ENCODE measurements around the gene AUP1. TPM values are rescaled to one million over a fixed set of nuclear protein-coding genes. Genes with fewer than 3 reads are reported as not detected.

The AUP1 gene
- total RNA-seq, 1 donor from 2014 or later = 117 TPM

- Mint-ChIP-seq H3K4me1 (ENCODE audit: unreplicated experiment) (peaks cover 18% of the 10 kb centered on the region), H3K27ac (ENCODE audit: unreplicated experiment) (peak overlapping the region; percentile 2), H3K9me3 (ENCODE audit: unreplicated experiment) (no peaks in the 10 kb centered on the region), H3K4me3 (ENCODE audit: unreplicated experiment) (no peak overlapping the region), H3K27me3 (ENCODE audit: unreplicated experiment) (peaks cover 12% of the 10 kb centered on the region), H3K36me3 (ENCODE audit: low read depth, unreplicated experiment) (peaks cover 28% of the 10 kb centered on the region)
- no peak for DNase-seq (ENCODE audit: low spot score)
- no peak for TF ChIP-seq CTCF (IDR thresholded peaks at IDR 0.05; ENCODE audit: unreplicated experiment)
These were observed 2.7 kb upstream of the AUP1 start for GRCh38 chr2:74532222-74532621.

DNA sequence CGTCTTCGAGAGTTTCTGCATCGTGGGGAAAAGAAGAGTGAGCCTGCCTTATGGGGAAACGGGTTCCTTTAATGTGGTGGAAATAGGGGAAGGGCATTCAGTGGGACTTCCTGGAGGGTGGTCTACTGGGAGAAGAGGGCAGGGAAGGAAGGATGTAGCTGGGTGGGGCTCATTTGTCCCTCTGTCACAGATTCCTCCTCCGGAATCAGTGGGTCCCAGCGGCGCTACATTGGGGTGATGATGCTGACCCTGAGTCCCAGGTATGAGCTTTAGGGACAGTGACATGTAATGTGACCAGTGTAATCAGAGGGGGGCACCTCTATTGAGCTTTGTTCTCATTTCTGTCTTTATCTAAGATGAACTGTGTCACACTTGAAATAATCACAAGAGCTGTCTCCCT is 2.2 kb upstream of the AUP1 start:
- no peaks in the 10 kb centered on the region for H3K9me3 Mint-ChIP-seq (ENCODE audit: unreplicated experiment)
- H3K27me3 Mint-ChIP-seq (ENCODE audit: unreplicated experiment) = peaks cover 12% of the 10 kb centered on the region
- DNase-seq (ENCODE audit: low spot score) = no peak
- H3K27ac Mint-ChIP-seq (ENCODE audit: unreplicated experiment) = peak overlapping the region; percentile 25
- peaks cover 18% of the 10 kb centered on the region for H3K4me1 Mint-ChIP-seq (ENCODE audit: unreplicated experiment)
- TF ChIP-seq CTCF (IDR thresholded peaks at IDR 0.05; ENCODE audit: unreplicated experiment) = no peak
- peak overlapping the region; percentile 62 for H3K4me3 Mint-ChIP-seq (ENCODE audit: unreplicated experiment)
- H3K36me3 Mint-ChIP-seq (ENCODE audit: low read depth, unreplicated experiment) = peaks cover 33% of the 10 kb centered on the region

DNA sequence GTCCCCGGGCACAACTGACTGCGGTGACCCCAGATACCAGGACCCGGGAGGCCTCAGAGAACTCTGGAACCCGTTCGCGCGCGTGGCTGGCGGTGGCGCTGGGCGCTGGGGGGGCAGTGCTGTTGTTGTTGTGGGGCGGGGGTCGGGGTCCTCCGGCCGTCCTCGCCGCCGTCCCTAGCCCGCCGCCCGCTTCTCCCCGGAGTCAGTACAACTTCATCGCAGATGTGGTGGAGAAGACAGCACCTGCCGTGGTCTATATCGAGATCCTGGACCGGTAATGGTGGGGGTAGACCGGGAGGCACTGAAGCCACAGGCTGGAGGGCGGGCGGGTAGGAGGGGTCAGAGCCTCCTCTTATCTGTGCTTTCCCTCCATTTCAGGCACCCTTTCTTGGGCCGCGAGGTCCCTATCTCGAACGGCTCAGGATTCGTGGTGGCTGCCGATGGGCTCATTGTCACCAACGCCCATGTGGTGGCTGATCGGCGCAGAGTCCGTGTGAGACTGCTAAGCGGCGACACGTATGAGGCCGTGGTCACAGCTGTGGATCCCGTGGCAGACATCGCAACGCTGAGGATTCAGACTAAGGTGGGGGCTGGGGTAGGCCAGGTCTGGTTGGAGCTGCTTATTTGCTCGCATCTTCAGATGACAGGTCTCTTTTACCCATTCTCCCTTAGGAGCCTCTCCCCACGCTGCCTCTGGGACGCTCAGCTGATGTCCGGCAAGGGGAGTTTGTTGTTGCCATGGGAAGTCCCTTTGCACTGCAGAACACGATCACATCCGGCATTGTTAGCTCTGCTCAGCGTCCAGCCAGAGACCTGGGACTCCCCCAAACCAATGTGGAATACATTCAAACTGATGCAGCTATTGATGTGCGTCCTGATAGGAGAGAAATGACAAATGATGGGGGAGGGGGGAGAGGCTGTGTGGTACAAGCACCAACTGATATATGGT is 1.0 kb upstream of the AUP1 start:
- H3K36me3 Mint-ChIP-seq (ENCODE audit: low read depth, unreplicated experiment) = peaks cover 39% of the 10 kb centered on the region
- no peak for TF ChIP-seq CTCF (IDR thresholded peaks at IDR 0.05; ENCODE audit: unreplicated experiment)
- H3K27me3 Mint-ChIP-seq (ENCODE audit: unreplicated experiment) = peaks cover 12% of the 10 kb centered on the region
- DNase-seq (ENCODE audit: low spot score) = peak; percentile 29
- no peaks in the 10 kb centered on the region for H3K9me3 Mint-ChIP-seq (ENCODE audit: unreplicated experiment)
- peak overlapping the region; percentile 48 for H3K27ac Mint-ChIP-seq (ENCODE audit: unreplicated experiment)
- H3K4me1 Mint-ChIP-seq (ENCODE audit: unreplicated experiment) = peaks cover 26% of the 10 kb centered on the region
- peak overlapping the region; percentile 87 for H3K4me3 Mint-ChIP-seq (ENCODE audit: unreplicated experiment)

DNA sequence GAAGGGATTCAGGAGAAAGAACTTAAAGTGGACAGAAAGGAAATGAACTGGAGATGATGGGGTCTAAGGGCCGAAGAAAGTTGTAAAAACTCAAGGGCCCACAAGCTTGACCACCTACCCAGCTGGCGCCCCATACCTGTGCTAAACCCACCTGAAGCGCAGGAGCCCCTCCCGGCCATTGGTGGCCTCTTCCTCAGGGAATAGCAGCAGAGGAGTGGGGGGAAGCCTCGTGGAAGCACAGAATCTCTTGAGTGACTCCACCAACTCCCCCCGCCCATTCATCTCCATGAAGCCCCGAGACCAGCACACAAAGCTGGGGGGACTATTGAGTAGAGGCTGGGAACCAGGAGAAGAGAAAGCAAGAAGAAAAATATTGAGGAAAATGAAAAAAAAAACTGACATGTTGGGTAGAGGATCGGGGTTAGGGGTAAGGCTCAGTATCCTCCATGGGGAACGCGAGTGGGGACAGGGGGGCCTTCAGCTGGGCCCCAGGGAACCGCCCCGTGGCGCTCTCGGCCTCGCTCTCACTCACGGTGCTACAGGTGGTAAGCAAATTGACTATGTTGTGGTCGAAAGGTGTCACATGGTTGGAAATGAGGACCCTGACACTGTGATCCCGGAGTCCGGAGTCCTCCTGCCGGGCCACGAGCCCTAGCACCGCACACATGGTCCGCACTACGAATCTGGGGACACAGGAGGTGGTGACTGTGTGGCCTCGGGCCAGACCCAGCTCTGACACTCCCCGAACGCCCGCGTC is 728 bp downstream of the AUP1 start:
- peaks cover 12% of the 10 kb centered on the region for H3K27me3 Mint-ChIP-seq (ENCODE audit: unreplicated experiment)
- H3K27ac Mint-ChIP-seq (ENCODE audit: unreplicated experiment) = peak overlapping the region; percentile 96
- H3K4me1 Mint-ChIP-seq (ENCODE audit: unreplicated experiment) = peaks cover 26% of the 10 kb centered on the region

More for the DNA sequence above, 728 bp downstream of the AUP1 start:
- peaks cover 43% of the 10 kb centered on the region for H3K36me3 Mint-ChIP-seq (ENCODE audit: low read depth, unreplicated experiment)
- H3K4me3 Mint-ChIP-seq (ENCODE audit: unreplicated experiment) = peak overlapping the region; percentile 98
- no peak for TF ChIP-seq CTCF (IDR thresholded peaks at IDR 0.05; ENCODE audit: unreplicated experiment)
- H3K9me3 Mint-ChIP-seq (ENCODE audit: unreplicated experiment) = no peaks in the 10 kb centered on the region
- DNase-seq (ENCODE audit: low spot score) = no peak
